ENCODE measurements around the gene MACROD2.

- TF ChIP-seq CTCF (IDR thresholded peaks at IDR 0.05) (no peak), EP300 (IDR thresholded peaks at IDR 0.05) (no peak)
Observed at GRCh38 chr20:15902493-15902892, 1907.2 kb downstream of the MACROD2 start.

Measured in tibial nerve (tissue), 4 donors.